ENCODE results near the gene MCC. TPM values are rescaled to one million over a fixed set of nuclear protein-coding genes. Genes with fewer than 3 reads are reported as not detected.
A peak's percentile ranks its signal among the peaks of the same experiment; 100 is the strongest.
"Not testable (repeated sequence)": the region's sequence is repeated elsewhere in the genome, so short reads cannot be mapped to it uniquely, and the experiment has no call there.

The MCC gene
- polyA plus RNA-seq, 5 donors = 12.5 to 17.2 (median 15.7) TPM

DNA sequence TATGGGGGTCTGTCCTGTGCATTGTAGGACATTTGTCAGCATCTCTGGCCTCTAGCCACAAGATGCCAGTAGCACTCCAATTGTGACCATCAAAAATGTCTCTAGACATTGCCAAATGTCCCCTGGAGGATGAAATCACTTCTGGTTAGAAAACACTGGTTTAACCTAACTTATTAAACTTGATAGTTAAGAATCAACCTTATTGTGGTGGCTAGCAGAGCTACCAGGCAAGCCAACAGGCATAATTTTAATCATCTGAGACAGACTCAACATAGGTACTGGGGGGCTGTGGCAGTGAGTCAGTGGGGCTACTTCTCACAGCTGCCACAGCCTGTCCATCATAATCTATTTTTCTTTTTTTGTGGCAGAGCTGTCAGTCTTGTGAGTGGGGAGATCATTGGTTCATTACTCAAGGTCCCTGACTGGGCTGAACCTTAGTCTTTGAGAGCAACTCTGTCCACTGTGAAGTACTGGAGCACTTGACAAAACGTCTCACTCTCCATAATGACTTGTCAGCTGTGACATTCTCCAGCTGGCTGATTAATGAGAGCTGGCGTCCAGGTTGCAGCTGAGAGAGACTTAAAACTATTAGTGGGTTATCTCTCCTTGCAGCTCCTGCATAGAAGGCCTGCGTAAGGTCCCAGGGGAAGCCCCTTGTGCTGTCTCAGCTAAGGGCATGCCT, 403.7 kb downstream of the MCC start:
- no peak for DNase-seq

DNA sequence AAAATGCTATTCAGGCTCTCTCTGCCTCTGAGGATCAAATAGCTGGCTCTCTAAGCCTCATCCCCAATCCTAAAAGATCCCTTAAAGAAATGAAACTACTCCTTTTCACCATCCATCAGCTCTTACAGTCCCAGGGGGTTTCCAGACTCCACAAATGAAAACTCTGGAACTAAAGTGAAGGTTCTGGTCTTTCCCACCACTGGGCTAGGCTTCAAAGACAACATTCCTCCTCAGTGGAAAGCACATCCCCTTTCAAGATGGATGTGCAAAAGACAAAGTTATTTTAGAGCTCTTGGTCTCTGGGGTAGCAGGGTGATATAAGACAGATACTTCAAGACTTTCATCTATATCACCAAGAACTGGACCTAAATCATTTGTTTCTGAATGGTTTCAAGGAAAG, 404.8 kb downstream of the MCC start:
- no peak for DNase-seq

DNA sequence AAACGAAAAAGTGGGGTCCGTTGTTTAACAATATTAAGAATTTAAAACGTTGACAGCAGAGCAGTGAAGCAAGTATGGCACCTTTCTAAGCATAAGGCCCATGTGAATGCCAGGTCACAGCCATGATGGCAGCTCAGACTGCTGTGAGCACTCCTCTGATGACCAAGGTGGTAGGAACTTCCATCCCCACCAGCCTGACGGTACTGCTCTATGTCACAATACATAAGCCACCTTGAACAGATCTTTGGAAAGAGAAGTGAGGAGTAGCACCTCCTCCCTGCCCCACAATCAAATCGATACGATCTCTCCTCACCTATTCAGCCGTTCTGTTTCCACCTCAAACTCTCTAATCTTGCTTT, 405.7 kb downstream of the MCC start:
- DNase-seq = no peak

- DNase-seq = no peak
Measured at GRCh38 chr5:113081881-113082546, 406.2 kb downstream of the MCC start.

DNA sequence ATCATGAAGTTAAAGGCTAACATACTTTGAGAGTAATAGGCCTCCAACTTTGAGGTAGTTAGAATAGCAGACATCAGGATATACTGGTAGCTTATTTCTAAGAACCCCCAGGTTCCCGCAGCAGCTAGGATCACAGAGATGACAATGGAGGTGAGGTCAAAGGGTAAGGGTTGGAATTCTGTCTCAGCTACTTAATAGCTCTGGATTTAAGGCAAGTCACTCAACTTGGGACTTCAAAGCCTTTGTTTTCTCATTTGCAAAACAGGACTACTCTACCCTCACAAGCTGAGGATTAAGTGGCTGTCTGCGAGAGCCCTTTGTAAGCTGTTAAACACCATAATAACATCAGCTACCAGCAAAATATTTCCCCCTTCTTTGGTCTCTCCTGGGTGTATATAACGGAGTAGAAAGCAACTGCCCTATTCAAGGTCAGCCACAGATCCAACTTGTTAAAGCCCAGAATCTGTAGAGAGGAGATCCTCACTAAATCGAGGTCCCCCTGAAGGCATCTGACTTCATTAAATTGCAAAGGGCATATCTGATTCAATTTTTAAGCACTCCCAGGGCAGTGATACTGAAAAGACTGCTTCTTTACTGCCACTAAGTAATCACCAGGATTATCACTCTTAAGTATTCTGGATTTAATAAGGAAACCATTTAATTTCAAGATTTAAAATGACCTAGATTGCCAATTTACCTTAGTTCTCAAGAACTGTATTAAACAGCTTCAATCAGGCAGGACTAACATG, 407.0 kb downstream of the MCC start:
- no peak for DNase-seq

DNA sequence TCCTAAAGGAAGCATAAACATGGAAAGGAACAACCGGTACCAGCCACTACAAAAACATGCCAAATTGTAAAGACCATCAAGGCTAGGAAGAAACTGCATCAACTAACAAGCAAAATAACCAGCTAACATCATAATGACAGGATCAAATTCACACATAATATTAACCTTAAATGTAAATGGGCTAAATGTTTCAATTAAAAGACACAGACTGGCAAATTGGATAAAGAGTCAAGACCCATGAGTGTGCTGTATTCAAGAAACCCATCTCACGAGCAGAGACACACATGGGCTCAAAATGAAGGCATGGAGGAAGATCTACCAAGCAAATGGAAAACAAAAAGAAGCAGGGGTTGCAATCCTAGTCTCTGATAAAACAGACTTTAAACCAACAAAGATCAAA, 411.6 kb downstream of the MCC start:
- not testable (repeated sequence) for DNase-seq

DNA sequence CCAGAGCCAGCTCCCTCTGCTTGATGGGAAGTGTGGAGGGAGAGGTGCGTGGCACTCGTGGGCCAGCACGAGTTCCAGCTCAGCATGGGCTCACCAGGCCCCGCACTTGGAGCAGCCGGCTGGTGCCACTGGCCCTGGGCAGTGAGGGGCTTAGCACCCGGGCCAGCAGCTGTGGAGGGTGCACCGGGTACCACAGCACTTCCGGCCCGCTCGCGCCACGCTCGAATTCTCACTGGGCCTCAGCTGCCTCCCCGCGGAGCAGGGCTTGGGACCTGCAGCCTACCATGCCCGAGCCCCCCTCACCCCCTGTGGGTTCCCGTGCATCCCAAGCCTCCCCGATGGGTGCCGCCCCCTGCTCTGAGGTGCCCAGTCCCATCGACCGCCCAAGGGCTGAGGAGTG, 413.2 kb downstream of the MCC start:
- no peak for DNase-seq

DNA sequence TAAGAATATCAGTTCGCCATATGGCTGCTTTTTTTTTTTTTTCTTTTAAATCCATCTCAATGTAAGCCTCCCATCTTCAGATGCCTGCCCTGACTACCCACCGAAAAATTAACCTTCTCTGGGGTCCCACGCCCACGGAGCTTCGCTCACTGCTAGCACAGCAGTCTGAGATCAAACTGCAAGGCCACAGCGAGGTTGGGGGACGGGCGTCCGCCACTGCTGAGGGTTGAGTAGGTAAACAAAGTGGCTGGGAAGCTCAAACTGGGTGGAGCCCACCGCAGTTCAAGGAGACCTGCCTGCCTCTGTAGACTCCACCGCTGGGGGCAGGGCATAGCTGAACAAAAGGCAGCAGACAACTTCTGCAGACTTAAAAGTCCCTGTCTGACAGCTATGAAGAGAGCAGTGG, 414.6 kb downstream of the MCC start:
- not testable (repeated sequence) for DNase-seq

- no peak for DNase-seq
Measured at GRCh38 chr5:113071401-113071800, 416.9 kb downstream of the MCC start.

- no peak for DNase-seq
Measured at GRCh38 chr5:113070901-113071300, 417.4 kb downstream of the MCC start.

DNA sequence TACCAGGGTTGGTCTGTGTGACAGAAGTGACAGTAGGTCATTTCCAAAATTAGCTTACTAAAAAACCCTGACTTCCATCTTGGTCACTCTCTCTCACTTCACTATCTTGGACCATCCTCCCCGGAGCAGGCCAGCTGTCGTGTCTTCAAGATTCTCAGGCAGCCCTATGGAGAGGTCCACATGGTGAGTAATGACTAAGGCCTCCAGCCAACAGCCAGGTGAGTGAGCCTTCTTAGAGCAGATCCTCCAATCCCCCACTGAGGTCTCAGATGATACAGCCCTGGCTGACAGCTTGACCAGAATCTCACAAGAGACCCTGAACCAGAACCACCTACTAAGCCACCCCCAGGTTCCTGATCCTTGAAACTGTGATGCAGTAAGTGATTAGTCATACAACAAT, 419.7 kb downstream of the MCC start:
- DNase-seq = no peak

DNA sequence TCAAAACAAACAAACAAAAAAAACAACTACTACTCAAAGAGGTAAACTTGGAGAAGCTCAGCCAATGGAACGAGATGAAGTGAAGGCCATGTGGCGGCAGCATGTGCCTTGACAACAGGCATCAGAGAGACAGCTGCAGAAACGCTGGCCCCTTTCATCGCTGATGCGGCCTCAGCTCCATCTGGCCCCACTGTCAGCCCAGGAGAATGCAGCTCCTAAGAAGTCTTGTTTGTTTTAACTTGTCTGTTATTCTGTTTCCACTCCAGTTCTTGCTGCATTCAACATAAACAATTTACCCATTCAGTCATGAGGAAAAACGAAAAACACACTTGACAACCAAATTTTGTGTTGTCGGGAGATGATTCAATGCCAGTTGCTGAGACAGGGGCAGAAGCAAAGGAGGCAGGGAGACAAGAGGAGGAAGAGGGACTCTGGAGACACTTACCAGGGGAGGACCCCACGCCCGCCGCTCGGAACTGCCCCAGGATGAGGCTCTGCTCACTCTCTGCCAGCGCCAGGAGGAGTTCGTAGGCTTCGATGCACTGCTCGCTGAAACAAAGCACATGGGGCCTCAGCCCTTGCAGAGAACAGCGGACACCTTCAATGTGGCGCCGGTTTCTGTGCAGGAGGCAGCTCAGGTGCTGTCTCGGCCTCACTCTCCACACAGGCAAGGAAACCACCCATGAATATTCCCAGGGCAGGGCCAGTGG, 420.5 kb downstream of the MCC start:
- DNase-seq = peak; percentile 52 to 65

DNA sequence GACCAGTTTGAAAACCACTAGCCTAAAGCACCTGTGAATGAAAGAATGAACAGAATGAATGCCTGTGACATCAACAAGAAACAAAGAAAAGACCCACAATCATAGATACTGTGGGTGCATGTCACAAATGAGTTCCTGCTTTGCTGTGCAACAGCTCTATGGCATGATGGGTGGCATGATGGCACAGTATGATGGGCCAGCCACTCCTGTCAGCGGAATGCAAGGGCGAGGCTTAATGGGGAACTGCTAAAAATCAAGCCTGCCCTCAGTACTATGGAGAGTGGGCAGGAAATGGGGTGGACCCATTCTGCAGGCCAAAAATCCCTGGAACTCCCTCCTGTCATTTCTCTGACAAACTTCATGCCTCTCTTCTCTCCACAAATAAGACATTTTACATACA, 422.6 kb downstream of the MCC start:
- no peak for DNase-seq

DNA sequence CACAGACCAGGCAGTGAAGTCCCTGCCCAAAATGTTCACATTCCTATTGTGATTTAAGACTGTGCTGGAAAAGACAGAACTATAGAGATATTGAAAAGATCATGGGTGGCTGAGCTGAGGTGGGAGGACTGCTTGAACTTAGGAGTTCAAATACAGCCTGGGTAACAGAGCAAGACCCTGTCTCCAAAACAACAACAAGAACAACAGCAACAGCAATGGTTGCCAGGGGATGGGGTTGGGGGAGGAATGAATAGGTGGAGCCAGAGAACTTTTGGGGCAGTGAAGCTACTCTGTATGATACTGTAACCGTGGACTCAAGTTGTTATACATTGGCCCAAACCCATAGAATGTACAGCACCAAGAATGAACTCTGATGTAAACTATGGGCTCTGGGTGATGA, 423.4 kb downstream of the MCC start:
- DNase-seq = no peak

- DNase-seq = no peak
Measured at GRCh38 chr5:113063927-113064326, 424.3 kb downstream of the MCC start.

DNA sequence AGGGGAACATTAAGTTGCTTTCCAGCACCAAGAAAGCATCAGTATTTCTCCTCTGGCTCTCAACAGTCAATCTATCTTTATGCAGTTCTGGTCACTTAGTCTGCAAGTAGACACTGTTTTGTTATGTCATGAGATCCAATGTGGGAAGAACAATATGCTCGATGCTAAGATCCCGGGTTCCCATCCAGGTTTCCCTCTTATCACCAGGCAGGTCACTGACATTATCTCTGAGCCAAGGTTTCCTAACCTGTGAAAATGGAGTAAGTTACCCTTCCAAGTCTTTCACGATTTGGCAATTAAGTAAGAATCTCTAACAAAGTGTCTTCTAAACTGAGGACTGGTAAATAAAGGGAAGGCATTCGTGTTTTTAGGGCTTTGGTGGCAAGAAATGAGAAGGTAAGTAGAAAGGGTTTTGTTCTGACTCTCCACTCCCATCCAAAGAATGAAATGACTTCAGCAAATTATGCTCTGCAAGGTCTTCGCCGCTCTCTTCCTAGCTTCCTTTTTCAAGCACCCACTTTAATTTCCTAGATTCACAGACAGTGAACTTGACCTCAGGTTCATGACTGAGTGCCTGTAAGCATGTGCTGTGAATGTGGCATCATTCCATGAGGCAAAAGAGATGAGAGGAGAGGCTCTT, 425.3 kb downstream of the MCC start:
- no peak for DNase-seq

- DNase-seq = no peak
Measured at GRCh38 chr5:113061846-113062780, 426.1 kb downstream of the MCC start.

- no peak for DNase-seq
Measured at GRCh38 chr5:113060408-113061025, 427.7 kb downstream of the MCC start.

GRCh38 chr5:113059232-113060040, 428.8 kb downstream of the MCC start:
- DNase-seq = no peak

Data from right lung (tissue), 5 donors.